Spleen (tissue), 11 donors: ENCODE measurements around the gene SLC37A3. TPM values are rescaled to one million over a fixed set of nuclear protein-coding genes. Genes with fewer than 3 reads are reported as not detected.

ENCODE experiments used
- DNase-seq: peaks from one replicate; pipeline ENCODE4 v3.0.0-alpha.2; 2020
- H3K27ac ChIP-seq, 8 donors: fragments of 200-600 bp; sonication (generic) in 7 of 8; 1 replicate in 4 of 8; 2 replicates in 4 of 8; pipeline versions ENCODE4 v1.5.0 to v1.8.0; 2016 to 2021; ENCODE audit warnings: inconsistent platforms in 4 of 8, mild to moderate bottlenecking in 4 of 8, moderate library complexity in 1 of 8
- H3K27me3 ChIP-seq, 7 donors: fragments of 200-600 bp; sonication (generic) in 6 of 7; replicated peaks in 1 of 7; 1 replicate in 4 of 7; 2 replicates in 3 of 7; pipeline versions ENCODE4 v1.5.0 to v1.8.0; 2016 to 2021; ENCODE audit warnings: inconsistent platforms in 3 of 7, mild to moderate bottlenecking in 1 of 7
- H3K36me3 ChIP-seq, 6 donors: fragments of 200-600 bp; sonication (generic) in 5 of 6; 1 replicate in 4 of 6; 2 replicates in 2 of 6; pipeline versions ENCODE4 v1.5.0 to v1.8.0; 2016 to 2021; ENCODE audit warnings: inconsistent platforms in 2 of 6
- H3K4me1 ChIP-seq, 6 donors: fragments of 200-600 bp; sonication (generic) in 5 of 6; 1 replicate in 3 of 6; 2 replicates in 3 of 6; pipeline versions ENCODE4 v1.5.0 to v1.8.0; 2016 to 2021; ENCODE audit warnings: inconsistent platforms in 3 of 6
- H3K4me3 ChIP-seq, 8 donors: fragments of 200-600 bp; sonication (generic) in 7 of 8; 1 replicate in 4 of 8; 2 replicates in 4 of 8; pipeline versions ENCODE4 v1.5.0 to v1.8.0; 2016 to 2021; ENCODE audit warnings: inconsistent platforms in 4 of 8, mild to moderate bottlenecking in 4 of 8, moderate library complexity in 2 of 8
- H3K9me3 ChIP-seq, 8 donors: fragments of 200-600 bp; sonication (generic) in 7 of 8; 1 replicate in 4 of 8; 2 replicates in 4 of 8; pipeline versions ENCODE4 v1.5.0 to v1.8.0; 2016 to 2021; ENCODE audit warnings: inconsistent platforms in 4 of 8
- POLR2A ChIP-seq, 3 donors: fragments of 450-650 bp; IDR thresholded peaks; one replicate each; pipeline ENCODE4 v1.5.1; 2017; ENCODE audit warnings: antibody characterized with exemption in 3 of 3, mild to moderate bottlenecking in 1 of 3
- POLR2AphosphoS5 ChIP-seq, 3 donors: sonication (generic); formaldehyde crosslinking; IDR thresholded peaks; one replicate each; pipeline ENCODE4 v1.5.1; 2017; ENCODE audit warnings: antibody characterized with exemption in 3 of 3
- WGBS, 5 donors: extraction: QIAGEN DNeasy Blood & Tissue Kit in 3 of 5; methylation state at CpG; one replicate each; pipeline versions ENCODE4 v1.1.5 to v1.1.7; 2013 to 2018; 5-methylcytosine and 5-hydroxymethylcytosine counted together
- intact Hi-C: fragments of 100-400 bp; cut with DNase I; formaldehyde crosslinking; loops from one replicate; pipeline ENCODE4 v1.15.0; 2023; ENCODE audit warnings: low total_unique reads
- polyA plus RNA-seq, 3 donors: library from polyadenylated mRNA; stranded (reverse); fragments of 200-250 nt; gene quantifications; one replicate each; pipeline ENCODE4 v1.2.1, GENCODE V29; 2013
- total RNA-seq, 7 donors: library from RNA; depleted of rRNA in 3 of 7; stranded (reverse); fragments of >200 nt in 3 of 7; fragmentation: NEBNext Ultra II Directional in 4 of 7; extraction: Animal tissue kit (Norgen Biotek cat#: 25700) in 4 of 7; gene quantifications; one replicate each; pipeline versions ENCODE4 v1.1.0 to v1.2.1, GENCODE V29; 2016 to 2021
- TF ChIP-seq, protein P1 (sequence below), 11 experiments: fragments of 200-600 bp in 7 of 11; fragments of 450-650 bp in 4 of 11; sonication (generic) in 4 of 11; IDR thresholded peaks in 8 of 11; conservative IDR thresholded peaks in 3 of 11; 1 replicate in 7 of 11; 2 replicates in 4 of 11; pipeline versions ENCODE4 v1.4.0 to v1.8.0; 2016 to 2021; ENCODE audit warnings: antibody characterized with exemption in 11 of 11, inconsistent platforms in 4 of 11, mild to moderate bottlenecking in 1 of 11
- donor health status: healthy with polysubstance abuse.
- donor health status: DM: no; HTN: no; CAD: no; lungs with moderate emphysema.
- donor health status: DM: no; HTN: no; CAD: no.
- donor health status: Bipolar disorder and iron deficiency.
- donor health status: healthy.
- donor health status: DM: no; HTN: no; CAD: no.
- donor health status: DM: yes; HTN: yes; CAD: no.

The SLC37A3 gene
- total and polyA plus RNA-seq, 10 donors: 8.0 to 71.9 (median 37.8) TPM

- Histone ChIP-seq H3K27ac (no peak overlapping the region), H3K4me1 (no peaks in the 10 kb centered on the region), H3K4me3 (no peak overlapping the region), H3K9me3 (no peaks in the 10 kb centered on the region), H3K27me3 (no peaks in the 10 kb centered on the region), H3K36me3 (peaks cover 0 to 100% (median 69%) of the 10 kb centered on the region in 6 donors)
- 58 to 72% (median 68%) methylated on average over 8 of the region's 8 CpGs for WGBS, 5 donors
- no peak for TF ChIP-seq POLR2A (IDR thresholded peaks at IDR 0.05)
- no peak for TF ChIP-seq POLR2AphosphoS5 (IDR thresholded peaks at IDR 0.05)
- TF ChIP-seq, protein P1, sequence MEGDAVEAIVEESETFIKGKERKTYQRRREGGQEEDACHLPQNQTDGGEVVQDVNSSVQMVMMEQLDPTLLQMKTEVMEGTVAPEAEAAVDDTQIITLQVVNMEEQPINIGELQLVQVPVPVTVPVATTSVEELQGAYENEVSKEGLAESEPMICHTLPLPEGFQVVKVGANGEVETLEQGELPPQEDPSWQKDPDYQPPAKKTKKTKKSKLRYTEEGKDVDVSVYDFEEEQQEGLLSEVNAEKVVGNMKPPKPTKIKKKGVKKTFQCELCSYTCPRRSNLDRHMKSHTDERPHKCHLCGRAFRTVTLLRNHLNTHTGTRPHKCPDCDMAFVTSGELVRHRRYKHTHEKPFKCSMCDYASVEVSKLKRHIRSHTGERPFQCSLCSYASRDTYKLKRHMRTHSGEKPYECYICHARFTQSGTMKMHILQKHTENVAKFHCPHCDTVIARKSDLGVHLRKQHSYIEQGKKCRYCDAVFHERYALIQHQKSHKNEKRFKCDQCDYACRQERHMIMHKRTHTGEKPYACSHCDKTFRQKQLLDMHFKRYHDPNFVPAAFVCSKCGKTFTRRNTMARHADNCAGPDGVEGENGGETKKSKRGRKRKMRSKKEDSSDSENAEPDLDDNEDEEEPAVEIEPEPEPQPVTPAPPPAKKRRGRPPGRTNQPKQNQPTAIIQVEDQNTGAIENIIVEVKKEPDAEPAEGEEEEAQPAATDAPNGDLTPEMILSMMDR (IDR thresholded peaks at IDR 0.05 in 8 of 11, conservative IDR thresholded peaks at IDR 0.05 in 3 of 11): no peak
- DNase-seq: no peak
- intact Hi-C loops: no loop called here
These were observed 49.1 kb downstream of the SLC37A3 start for GRCh38 chr7:140349144-140349771.

- Histone ChIP-seq H3K27me3 (no peaks in the 10 kb centered on the region), H3K27ac (no peak overlapping the region), H3K4me3 (no peak overlapping the region), H3K4me1 (peaks cover 0 to 1% (median 0%) of the 10 kb centered on the region in 6 donors), H3K9me3 (no peaks in the 10 kb centered on the region), H3K36me3 (peaks cover 0 to 100% (median 65%) of the 10 kb centered on the region in 6 donors)
- 92 to 96% (median 95%) methylated on average over 13 of the region's 13 CpGs for WGBS, 5 donors
- DNase-seq: no peak
- intact Hi-C loops: no loop called here
- TF ChIP-seq POLR2AphosphoS5 (IDR thresholded peaks at IDR 0.05) (no peak), POLR2A (IDR thresholded peaks at IDR 0.05) (no peak)
- TF ChIP-seq, protein P1 (IDR thresholded peaks at IDR 0.05 in 8 of 11, conservative IDR thresholded peaks at IDR 0.05 in 3 of 11): no peak
These were observed 50.0 kb downstream of the SLC37A3 start for GRCh38 chr7:140348161-140348849.

DNA sequence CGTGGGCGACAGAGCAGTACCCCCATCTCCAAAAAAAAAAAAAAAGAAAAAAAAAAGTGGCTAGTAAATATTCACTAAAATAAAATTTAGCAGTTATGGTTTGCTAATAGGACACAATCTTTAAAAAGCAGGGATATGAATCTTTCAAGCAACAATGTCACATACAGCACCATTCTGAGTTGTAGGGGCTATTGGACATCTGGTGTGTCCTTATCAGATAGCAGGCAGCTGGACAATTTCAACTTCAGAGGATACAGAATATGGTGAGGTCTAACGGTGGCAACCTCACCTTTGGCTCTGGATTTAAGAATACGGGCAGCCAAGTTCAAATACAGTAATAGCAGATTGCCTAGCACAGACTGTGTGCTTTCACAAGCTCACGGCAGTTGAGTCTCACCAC, 51.1 kb downstream of the SLC37A3 start:
- no peak for DNase-seq
- TF ChIP-seq POLR2AphosphoS5 (IDR thresholded peaks at IDR 0.05) (no peak), POLR2A (IDR thresholded peaks at IDR 0.05) (no peak)
- TF ChIP-seq, protein P1 (IDR thresholded peaks at IDR 0.05 in 8 of 11, conservative IDR thresholded peaks at IDR 0.05 in 3 of 11): no peak
- Histone ChIP-seq H3K4me3 (no peak overlapping the region), H3K9me3 (no peaks in the 10 kb centered on the region), H3K36me3 (peaks cover 0 to 100% (median 65%) of the 10 kb centered on the region in 6 donors), H3K4me1 (peaks cover 0 to 7% (median 0%) of the 10 kb centered on the region in 6 donors), H3K27ac (no peak overlapping the region), H3K27me3 (no peaks in the 10 kb centered on the region)
- intact Hi-C loops: no loop called here
- WGBS, 5 donors: 90 to 98% (median 94%) methylated on average over 5 of the region's 5 CpGs

DNA sequence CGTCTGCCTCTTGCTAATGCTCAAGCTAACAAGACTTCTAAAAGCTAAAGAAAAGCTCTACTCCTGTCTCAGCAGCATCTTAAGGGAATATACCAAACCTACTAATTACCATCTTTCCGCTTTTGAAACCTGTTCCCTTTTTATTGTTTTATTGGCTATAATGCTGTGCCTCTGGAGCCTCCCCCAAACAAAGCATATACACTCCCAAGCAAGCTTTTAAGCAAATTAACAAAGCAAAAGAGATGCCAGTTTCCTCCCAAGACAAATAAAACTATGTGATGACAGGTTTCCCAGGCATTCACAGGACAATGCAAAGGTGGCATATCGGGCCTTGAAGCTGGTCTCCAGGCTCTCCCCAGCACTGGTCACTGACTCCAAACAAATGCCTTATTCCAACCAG, 52.9 kb downstream of the SLC37A3 start:
- no peak overlapping the region for H3K4me3 ChIP-seq
- H3K36me3 ChIP-seq: peaks cover 0 to 100% (median 54%) of the 10 kb centered on the region in 6 donors
- 92 to 96% (median 95%) methylated on average over 3 of the region's 3 CpGs for WGBS, 5 donors
- no peaks in the 10 kb centered on the region for H3K27me3 ChIP-seq
- H3K4me1 ChIP-seq: peaks cover 0 to 7% (median 0%) of the 10 kb centered on the region in 6 donors
- TF ChIP-seq, protein P1 (IDR thresholded peaks at IDR 0.05 in 8 of 11, conservative IDR thresholded peaks at IDR 0.05 in 3 of 11): no peak
- TF ChIP-seq POLR2AphosphoS5 (IDR thresholded peaks at IDR 0.05): no peak
- TF ChIP-seq POLR2A (IDR thresholded peaks at IDR 0.05): no peak
- DNase-seq: no peak
- no peak overlapping the region for H3K27ac ChIP-seq
- H3K9me3 ChIP-seq: no peaks in the 10 kb centered on the region
- intact Hi-C loops: no loop called here
